ENCODE results near the gene KCNA3.
A peak's percentile ranks its signal among the peaks of the same experiment; 100 is the strongest.
"Not testable (repeated sequence)": the region's sequence is repeated elsewhere in the genome, so short reads cannot be mapped to it uniquely, and the experiment has no call there.

KCNA3 gene

DNA sequence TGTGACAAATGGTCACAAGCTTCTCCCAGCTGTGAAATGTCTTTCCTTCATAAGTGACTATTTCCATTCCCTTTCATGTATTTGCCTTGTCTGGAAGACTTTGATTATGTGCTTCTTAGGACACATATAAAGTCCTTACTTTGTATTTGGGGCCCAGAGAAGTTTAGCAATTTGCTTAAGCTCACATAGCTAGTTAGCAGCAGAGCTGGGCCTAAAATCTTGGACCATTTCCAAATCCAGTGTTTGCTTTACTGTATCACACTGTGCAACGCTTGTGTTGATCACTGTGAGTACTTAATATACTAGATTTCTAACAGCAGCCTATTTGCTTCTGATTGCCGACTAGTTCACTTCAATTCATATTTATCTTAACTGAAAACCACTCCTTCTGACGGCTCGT lies 2.2 kb upstream of the KCNA3 start:
- DNase-seq, result peak; percentile 93

- no peak for DNase-seq
Observed at GRCh38 chr1:110675060-110675791, 486 bp upstream of the KCNA3 start.

DNA sequence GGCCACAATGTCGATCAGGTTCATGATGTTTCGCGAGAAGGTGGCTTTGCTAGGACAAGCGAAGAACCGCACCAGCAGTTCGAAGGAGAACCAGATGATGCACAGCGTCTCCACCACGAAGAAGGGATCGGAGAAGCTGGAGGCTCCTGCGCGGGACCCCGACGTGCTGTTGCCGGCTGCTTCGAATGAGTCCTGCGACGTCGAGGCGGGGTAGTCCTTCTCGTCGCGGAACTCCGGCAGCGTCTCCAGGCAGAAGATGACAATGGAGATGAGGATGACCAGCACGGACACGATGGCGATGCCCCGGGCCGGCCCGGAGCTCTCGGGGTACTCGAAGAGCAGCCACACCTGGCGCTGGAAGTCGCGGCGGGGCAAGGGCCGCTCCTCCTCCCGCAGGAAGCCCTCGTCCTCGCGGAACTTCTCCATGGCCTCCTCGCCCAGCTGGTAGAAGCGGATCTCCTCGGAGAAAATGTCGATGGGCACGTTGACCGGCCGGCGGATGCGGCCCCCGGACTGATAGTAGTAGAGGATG lies 869 bp downstream of the KCNA3 start:
- peak; percentile 32 for DNase-seq

GRCh38 chr1:110673197-110673701 lies 1.5 kb downstream of the KCNA3 start:
- peak; percentile 22 for DNase-seq

- DNase-seq, result peak; percentile 6
Observed at GRCh38 chr1:110672753-110673108, 2.0 kb downstream of the KCNA3 start.

DNA sequence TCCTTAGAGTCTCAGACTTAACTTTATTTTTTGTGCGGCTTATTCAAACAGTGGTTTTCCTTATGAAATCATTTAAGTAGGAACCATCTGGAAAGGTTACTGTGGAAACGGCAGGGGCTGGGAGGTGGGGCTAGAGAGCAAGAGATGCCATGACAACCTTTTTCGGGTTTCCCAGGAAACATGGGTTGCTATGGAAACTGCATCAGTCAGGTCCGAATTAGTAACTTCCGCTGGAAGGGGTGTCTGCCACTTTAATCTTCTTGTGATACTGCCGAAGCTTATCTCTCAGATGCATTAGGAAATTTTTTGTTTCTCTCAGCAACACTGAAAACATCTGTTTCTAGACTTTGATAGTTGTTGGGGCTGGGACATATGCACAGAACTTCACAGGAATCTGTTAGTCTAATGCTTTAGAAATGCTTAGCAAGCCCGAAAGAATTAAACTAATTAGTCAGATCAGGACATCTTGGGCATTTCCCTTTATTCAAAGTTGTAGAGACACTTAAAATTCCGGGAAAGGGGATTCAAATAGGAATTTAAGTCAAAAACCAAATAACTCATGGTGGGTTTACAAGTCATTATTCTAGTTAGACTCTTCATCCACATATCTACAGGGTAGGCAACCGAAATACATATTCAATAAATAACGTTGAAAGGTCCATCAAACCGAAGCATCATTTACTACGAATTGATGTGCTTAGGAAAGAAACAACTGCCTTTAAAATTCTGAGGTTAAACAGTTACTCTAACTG lies 2.6 kb downstream of the KCNA3 start:
- no peak for DNase-seq

DNA sequence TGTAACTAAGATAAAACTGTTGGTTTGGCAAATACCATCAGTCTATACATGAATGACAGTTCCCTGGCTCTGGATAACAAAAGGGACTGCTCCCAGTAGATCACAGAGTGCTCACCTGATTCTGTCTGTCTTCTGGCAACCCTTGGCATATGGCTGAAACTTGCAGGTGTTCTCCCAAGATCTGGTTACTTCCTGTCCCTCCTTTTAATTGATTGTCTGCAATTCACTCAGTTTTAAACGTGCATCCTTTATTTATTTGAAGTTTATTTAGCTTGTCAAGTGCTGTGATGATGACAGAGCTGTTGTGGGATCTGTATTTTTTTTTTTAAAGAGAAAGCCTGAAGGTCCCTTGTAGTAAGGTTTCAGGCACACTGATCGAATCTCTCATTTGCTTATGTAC lies 3.4 kb downstream of the KCNA3 start:
- DNase-seq, result peak; percentile 3

GRCh38 chr1:110668549-110668948 lies 6.2 kb downstream of the KCNA3 start:
- DNase-seq, result no peak

GRCh38 chr1:110667776-110668175 lies 7.0 kb downstream of the KCNA3 start:
- no peak for DNase-seq

DNA sequence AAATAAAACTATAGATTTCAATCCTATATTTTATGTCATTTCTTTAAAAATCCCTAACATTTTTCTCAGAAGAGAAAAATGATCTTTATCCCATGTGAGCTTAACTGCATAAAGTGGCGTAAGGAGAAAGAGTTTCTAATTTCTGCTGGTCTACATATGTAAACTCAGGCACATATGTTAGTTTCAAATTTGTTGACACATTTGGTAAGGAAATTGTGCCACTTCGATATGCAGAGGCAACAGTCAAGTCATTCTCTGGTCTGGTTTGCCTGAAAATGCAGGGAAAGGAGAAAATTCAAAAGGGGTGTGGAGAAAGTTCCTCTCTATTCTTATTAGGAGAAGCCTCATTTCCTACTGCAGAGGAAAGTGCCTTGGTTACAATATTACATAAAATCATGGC lies 11.5 kb downstream of the KCNA3 start:
- DNase-seq, result no peak

DNA sequence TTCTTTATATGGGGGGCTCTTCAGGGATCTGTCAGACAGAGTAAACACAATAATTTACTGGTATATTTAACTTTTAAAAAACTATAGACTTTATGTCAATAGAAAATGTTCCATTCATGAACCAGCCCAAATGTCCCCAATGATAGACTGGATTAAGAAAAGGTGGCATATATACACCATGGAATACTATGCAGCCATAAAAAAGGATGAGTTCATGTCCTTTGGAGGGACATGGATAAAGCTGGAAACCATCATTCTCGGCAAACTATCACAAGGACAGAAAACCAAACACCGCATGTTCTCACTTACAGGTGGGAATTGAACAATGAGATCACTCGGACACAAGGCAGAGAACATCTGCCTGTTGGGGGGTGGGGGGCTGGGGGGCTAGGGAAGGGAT lies 15.2 kb downstream of the KCNA3 start:
- not testable (repeated sequence) for DNase-seq

DNA sequence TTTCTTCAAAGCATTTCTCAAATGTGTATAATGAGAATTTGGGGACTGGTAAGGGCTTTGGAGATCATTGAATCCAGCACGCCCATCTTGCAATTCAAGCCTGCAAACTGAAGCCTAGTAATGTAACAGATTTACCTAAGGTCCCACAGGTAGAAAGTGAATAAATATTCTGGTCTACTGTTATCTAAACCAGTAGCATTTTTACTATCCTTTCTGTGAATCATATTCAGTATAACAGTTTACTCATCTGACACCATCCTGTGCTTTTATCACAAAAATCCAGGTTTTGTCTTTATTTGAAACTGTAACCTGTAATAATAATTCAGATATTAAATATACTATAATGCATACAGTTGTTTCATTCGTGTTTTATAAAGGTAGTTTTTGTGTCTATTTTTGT lies 17.4 kb downstream of the KCNA3 start:
- DNase-seq, result no peak

GRCh38 chr1:110650609-110651008 lies 24.1 kb downstream of the KCNA3 start:
- DNase-seq, result no peak

- no peak for DNase-seq
Observed at GRCh38 chr1:110648417-110648816, 26.3 kb downstream of the KCNA3 start.

DNA sequence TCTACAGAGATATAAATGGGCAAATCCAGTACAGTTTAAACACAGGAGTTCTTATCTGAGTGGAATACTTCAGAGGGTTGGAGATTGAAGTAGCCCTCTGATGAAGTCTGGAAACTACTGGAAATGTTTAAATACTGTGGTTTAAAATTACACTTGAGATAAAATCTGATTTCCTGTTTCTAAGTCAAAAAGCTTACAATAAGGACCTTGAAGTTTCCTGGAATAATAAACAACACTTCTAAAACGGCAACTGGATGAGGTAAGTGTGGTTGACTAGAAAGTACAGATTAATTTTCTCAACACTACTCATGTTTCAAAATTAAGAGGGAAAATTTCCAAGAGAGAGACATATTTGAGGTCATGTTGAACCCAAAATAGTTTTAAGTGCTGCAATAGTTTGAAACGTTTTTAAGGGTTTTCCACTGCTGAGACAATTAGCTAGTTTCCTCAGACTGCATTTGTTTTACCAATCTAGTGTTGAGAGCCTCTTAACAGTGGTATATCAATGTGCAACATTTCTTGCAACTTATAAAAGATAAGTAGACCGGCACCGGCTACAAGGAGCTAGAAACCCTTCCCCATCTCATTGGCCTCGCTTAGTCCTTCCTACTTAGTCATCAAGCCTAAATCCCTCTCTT lies 27.4 kb downstream of the KCNA3 start:
- no peak for DNase-seq

DNA sequence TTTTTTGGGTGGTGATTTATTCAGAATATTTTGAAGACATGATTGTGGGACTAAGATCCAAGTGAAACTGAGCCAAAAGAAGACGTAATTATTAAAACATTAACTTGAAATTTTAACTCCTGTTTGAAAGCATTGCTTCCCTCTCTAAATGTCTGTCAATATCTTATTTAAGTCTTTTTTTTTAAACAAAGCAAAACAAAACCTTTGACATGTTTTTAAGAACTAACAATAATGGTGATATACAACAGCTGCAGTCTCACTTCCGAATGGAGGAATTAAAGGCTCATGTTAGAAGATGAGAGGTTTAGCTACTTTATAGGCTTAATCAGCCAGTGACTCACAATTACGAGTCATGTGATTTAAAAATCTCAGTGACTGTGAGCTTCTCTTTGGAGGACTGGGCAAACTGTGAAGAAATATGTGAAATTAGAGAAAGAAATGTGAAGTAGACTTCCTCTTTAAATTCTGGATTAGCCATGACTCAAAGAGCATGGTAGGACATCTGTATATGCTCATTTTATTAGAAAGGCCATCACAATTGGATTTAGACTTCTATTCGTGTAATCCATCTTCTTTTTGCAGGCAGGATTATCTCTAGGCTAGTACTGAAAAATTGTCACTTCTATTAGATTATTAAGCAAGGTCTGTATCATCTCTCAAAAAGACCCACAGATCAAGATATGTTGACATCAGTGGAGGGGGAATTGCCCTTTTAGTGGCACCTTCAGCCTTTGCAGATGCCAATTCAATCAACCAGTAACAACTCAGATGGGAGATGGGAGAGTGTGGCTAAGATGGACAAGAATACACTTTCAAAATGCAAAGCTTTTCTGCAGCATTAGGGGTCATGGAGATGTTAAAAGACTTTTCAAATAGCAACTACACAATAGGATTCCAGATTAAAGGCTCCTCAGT lies 28.7 kb downstream of the KCNA3 start:
- no peak for DNase-seq

GRCh38 chr1:110645211-110645610 lies 29.5 kb downstream of the KCNA3 start:
- DNase-seq, result no peak

- DNase-seq, result no peak
Observed at GRCh38 chr1:110643879-110644472, 30.8 kb downstream of the KCNA3 start.

GRCh38 chr1:110639724-110640386 lies 34.9 kb downstream of the KCNA3 start:
- DNase-seq, result no peak

DNA sequence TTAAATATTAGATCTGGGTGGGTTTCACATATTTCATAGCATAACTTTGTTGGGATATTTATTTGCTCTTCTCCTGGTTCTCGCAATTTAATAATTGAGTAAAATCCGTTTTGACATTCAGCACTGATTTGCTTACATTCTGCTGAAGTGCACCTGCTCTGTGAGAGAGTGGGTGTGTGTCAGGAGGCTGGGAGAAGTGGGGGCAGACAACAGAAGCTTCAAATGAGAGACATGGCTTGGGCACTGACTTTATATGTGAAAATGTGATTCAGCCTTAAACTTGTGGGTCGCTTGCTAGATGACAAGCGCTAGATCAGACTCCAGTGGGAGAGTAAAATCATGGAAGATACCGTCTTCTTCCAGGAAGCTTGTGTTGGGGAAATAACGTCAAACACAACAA lies 36.2 kb downstream of the KCNA3 start:
- DNase-seq, result no peak

DNA sequence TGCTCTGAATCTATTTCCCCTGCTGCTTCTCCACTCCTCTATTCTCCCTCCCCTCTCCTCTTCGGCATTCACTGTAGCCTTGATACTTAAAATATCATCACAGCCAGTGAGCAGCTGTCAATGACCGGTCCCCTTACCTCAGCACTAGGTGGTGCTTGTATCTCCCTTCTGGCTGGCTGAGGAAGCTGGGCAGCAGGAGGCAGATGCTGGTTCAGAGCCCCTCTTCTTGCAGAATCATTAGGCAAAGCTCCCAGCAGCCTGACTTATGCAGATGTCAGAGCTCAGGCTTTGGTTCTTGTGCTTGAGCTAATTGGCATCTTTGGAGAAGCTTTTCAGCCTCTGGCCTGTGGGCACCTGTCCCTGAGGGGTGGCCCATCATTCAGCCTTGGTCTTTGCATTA lies 36.7 kb downstream of the KCNA3 start:
- DNase-seq, result no peak

DNA sequence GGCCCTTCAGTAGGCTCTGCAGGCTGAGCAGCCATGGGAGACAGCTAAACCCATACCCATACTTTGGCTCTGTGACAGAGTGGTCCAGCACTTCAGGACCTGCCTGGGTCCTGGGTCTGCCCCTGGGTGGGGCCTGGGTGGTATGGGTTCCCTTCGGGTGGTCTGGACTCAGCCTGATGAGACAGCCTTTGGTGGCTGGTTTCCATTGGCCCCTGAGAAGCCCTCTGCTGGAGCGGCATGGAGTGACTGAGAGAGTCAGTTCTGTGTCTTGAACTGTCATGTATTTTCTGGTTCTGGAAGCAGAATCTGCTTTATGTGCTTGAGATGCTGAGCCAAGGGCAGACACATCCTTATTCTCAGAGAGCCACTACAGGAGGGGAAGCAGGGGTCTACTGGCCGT lies 37.3 kb downstream of the KCNA3 start:
- no peak for DNase-seq
